Transverse colon (tissue), 4 donors: ENCODE data around the gene SDC3.

Experiments used
- POLR2A ChIP-seq: fragments of 450-650 bp; IDR thresholded peaks from one replicate; pipeline ENCODE4 v1.6.1; 2016; ENCODE audit warnings: antibody characterized with exemption, mild to moderate bottlenecking, moderate library complexity
- POLR2AphosphoS5 ChIP-seq, 3 donors: sonication (generic); formaldehyde crosslinking; IDR thresholded peaks; one replicate each; pipeline ENCODE4 v1.6.1; 2016; ENCODE audit warnings: antibody characterized with exemption in 3 of 3
- TF ChIP-seq, protein P1 (sequence below), 5 experiments: fragments of 200-600 bp in 3 of 5; fragments of 450-650 bp in 2 of 5; sonication (generic) in 3 of 5; IDR thresholded peaks; 1 replicate in 2 of 5; 2 replicates in 3 of 5; pipeline ENCODE4 v1.5.1; 2016 to 2017; ENCODE audit warnings: antibody characterized with exemption in 5 of 5, inconsistent platforms in 3 of 5, mild to moderate bottlenecking in 2 of 5, moderate library complexity in 1 of 5

- TF ChIP-seq POLR2A (no peak), POLR2AphosphoS5 (IDR thresholded peaks at IDR 0.05) (no peak)
- TF ChIP-seq, protein P1, sequence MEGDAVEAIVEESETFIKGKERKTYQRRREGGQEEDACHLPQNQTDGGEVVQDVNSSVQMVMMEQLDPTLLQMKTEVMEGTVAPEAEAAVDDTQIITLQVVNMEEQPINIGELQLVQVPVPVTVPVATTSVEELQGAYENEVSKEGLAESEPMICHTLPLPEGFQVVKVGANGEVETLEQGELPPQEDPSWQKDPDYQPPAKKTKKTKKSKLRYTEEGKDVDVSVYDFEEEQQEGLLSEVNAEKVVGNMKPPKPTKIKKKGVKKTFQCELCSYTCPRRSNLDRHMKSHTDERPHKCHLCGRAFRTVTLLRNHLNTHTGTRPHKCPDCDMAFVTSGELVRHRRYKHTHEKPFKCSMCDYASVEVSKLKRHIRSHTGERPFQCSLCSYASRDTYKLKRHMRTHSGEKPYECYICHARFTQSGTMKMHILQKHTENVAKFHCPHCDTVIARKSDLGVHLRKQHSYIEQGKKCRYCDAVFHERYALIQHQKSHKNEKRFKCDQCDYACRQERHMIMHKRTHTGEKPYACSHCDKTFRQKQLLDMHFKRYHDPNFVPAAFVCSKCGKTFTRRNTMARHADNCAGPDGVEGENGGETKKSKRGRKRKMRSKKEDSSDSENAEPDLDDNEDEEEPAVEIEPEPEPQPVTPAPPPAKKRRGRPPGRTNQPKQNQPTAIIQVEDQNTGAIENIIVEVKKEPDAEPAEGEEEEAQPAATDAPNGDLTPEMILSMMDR (IDR thresholded peaks at IDR 0.05): no peak
Observed at GRCh38 chr1:30866594-30866993, 42.0 kb downstream of the SDC3 start.
